Esophagus squamous epithelium (tissue), 4 donors: Measurements from ENCODE around the gene TNS1.

Experiments
- CTCF ChIP-seq, 6 experiments: fragments of 450-650 bp in 4 of 6; fragments of 200-600 bp in 2 of 6; sonication (generic) in 2 of 6; IDR thresholded peaks; one replicate each; pipeline ENCODE4 v1.5.1; 2016 to 2019; ENCODE audit warnings: antibody characterized with exemption in 6 of 6, mild to moderate bottlenecking in 4 of 6, moderate library complexity in 4 of 6
- POLR2A ChIP-seq, 4 donors: fragments of 450-650 bp; IDR thresholded peaks; one replicate each; pipeline ENCODE4 v1.6.1; 2017; ENCODE audit warnings: antibody characterized with exemption in 4 of 4, mild to moderate bottlenecking in 4 of 4, moderate library complexity in 3 of 4

- TF ChIP-seq POLR2A (IDR thresholded peaks at IDR 0.05) (no peak), CTCF (IDR thresholded peaks at IDR 0.05) (no peak)
Observed at GRCh38 chr2:218036371-218036770, 33.6 kb upstream of the TNS1 start.
